PFSK-1 (cell line): Measurements from ENCODE around the gene PPFIBP1.

Source experiments
- POLR2AphosphoS5 ChIP-seq: IDR thresholded peaks from 2 replicates; pipeline ENCODE4 v1.6.1; 2012; ENCODE audit warnings: low read depth, mild to moderate bottlenecking, control low read depth, low read length, moderate library complexity
- REST ChIP-seq, 2 experiments: IDR thresholded peaks; 2 replicates each; pipeline versions ENCODE4 v1.6.1 to v1.8.0; 2011 to 2012; ENCODE audit warnings: low read depth in 2 of 2, low read length in 2 of 2, control low read depth in 1 of 2, inconsistent platforms in 1 of 2, mild to moderate bottlenecking in 1 of 2, moderate library complexity in 1 of 2; ENCODE audit not compliant: insufficient read depth in 1 of 2
- SIN3A ChIP-seq: IDR thresholded peaks from 2 replicates; pipeline ENCODE4 v1.6.1; 2012; ENCODE audit warnings: mild to moderate bottlenecking, low read length, moderate library complexity, borderline replicate concordance; ENCODE audit not compliant: insufficient read depth
- TAF1 ChIP-seq: IDR thresholded peaks from 2 replicates; pipeline ENCODE4 v1.6.1; 2012; ENCODE audit warnings: low read length, control low read depth, borderline replicate concordance; ENCODE audit not compliant: insufficient read depth

DNA sequence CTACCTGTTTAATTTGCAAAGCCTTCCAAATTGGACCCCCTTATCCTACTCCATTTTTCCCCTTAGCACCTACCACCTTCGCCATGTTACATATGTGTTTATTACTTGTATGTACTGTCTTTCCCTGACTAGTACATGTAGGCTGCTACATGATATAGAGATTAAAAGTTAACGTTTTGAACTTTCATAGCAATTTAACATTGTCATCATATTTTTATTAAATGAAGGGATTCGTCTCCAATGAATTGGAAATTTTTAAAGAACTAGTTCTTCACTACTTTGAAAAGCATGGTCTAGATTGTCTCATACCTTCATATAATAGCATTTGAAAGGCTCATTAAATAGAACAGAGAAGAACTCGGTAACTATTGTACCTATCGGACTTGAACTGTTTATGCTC is 107.4 kb downstream of the PPFIBP1 start:
- no peak for TF ChIP-seq TAF1
- no peak for TF ChIP-seq REST (IDR thresholded peaks at IDR 0.05; ENCODE audit: insufficient read depth in 1 of 2, low read depth in 2 of 2, low read length in 2 of 2)
- TF ChIP-seq SIN3A, result no peak
- TF ChIP-seq POLR2AphosphoS5, result no peak
